Kasumi-1 (cell line): ENCODE data around the gene NFATC1.
"Not testable (repeated sequence)": the region's sequence is repeated elsewhere in the genome, so short reads cannot be mapped to it uniquely, and the experiment has no call there.

Experiments
- DNase-seq, 2 experiments: peaks; one replicate each; lab custom pipeline; 2025; lab: John Stamatoyannopoulos, UW

NFATC1 gene

DNA sequence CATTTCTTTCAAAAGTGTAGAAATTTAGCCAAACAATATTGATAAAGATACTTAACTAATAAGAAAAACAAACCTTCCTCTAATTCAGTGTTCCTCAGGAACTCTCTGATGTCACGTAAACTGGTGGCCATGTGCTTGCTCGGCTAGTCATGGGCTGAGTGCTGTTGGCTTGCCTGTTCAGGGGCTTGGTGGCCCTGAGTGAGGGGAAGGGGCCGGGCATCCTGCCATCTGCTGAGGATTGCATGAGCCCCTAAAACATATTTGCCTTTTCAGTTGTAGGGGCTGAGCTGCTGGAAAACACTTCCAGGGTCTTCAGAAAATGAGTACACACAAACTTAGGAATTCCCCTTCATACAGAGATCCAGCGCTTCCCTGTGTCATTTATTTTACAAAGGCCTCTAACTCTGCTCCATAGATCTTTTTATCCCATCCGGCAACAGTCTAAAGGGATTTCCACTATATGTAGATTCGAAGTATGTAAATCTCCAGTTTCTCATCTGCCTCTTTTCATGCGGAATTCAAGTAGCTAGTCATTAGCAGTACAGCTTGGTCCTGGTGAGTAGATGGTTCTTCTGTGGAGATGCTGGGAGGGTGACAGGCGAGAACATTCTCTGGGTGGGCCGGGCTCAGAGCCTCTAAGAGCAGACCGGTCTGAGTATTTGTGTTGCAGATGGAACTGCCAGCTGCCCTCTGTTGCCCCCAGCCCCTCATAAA, 20.1 kb upstream of the NFATC1 start:
- no peak for DNase-seq

- DNase-seq: not testable (repeated sequence)
Observed at GRCh38 chr18:79376661-79377060, 19.1 kb upstream of the NFATC1 start.

DNA sequence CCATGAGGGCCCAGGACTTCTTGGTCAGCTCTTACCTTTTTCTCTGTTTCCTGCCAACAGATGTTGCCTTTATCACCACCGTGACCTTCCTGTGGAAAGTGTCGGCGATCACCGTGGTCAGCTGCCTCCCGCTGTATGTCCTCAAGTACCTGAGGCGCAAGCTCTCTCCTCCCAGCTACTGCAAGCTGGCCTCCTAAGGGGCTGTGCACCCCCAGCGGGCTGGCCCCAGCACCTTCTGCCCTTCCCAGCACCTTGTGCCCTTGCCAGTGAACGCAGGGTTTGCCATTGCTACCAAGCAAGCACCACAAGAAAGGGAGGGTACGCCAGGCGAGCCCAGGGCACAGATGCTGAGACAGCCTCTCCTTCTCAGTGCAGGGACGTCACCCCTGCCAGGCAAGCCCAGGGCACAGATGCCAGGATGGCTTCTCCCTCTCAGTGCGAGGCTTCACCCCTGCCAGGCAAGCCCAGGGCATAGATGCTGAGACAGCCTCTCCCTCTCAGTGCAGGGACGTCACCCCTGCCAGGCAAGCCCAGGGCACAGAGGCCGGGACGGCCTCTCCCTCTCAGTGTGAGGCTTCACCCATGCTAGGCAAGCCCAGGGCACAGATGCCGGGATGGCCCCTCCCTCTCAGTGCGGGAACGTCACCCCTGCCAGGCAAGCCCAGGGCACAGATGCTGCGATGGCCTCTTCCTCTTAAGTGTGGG, 18.4 kb upstream of the NFATC1 start:
- no peak for DNase-seq

- peak; percentile 60 to 63 for DNase-seq
Observed at GRCh38 chr18:79378536-79379250, 17.0 kb upstream of the NFATC1 start.

DNA sequence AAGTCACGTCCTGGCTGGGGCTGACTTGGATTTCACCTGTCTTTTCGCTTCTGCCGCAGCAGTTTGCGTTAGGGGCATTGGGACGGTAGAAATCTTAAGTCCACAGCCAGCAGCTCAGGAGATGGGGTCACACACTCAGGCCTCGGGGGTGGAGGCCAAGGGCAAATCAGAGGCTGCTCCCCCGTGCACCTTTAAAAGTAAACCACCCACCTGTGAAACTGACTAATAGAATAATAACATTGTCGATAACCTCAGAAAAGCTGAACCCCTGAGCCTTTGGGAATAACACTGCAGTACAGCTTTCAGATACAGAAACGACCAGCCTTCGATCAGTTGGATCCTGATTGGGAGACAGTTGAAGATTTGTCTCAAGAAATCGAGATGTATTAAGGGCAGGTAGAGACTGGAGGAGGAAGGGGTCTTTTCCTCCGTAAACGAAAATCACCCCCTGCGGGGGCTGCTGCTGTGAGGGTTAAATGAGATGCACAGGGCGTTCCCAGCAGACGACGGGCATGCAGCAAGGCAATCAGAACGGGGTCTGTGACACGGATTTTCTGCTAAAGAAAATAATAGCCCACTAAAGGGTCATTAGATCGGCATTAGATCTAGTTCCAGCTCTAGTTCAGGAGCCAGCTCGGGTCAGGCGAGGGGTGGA, 16.4 kb upstream of the NFATC1 start:
- DNase-seq: no peak

GRCh38 chr18:79379931-79380815, 15.6 kb upstream of the NFATC1 start:
- DNase-seq: no peak

GRCh38 chr18:79380816-79381806, 14.6 kb upstream of the NFATC1 start:
- peak; percentile 23 to 43 for DNase-seq

GRCh38 chr18:79381811-79382311, 13.9 kb upstream of the NFATC1 start:
- DNase-seq: no peak

GRCh38 chr18:79382681-79383387, 12.9 kb upstream of the NFATC1 start:
- no peak for DNase-seq

DNA sequence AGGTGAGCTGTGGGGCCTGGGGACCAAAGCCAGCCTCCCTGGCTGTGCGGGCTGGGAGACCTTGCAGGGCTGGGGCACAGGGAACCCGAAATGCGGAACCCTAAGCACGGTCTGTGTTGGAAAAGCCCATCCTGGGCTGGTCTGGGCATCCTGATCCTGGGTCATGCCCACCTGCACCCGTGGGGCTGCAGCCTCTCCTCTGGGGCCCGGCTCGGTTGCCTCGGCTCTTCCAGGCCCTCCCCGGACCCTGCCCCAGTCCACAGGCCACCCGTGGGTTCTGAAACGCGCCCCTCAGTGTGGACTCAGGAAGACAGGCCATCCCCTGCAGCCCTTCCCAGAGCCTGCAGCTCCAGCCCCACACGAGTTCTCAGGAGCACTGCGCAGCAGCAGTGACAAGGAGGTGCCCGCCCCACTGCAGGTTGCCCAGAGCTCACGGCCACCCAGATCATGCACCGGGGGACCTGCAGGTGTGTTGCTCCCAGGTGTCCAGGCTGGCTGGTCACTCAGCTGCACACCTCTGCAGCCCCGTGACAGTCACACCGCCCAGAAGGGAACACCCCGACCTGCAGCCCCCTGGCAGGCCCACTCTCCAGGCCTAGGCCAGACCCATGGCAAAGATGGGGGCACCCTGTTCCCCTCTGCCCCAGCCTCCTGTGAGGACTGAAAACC, 12.2 kb upstream of the NFATC1 start:
- no peak for DNase-seq

DNA sequence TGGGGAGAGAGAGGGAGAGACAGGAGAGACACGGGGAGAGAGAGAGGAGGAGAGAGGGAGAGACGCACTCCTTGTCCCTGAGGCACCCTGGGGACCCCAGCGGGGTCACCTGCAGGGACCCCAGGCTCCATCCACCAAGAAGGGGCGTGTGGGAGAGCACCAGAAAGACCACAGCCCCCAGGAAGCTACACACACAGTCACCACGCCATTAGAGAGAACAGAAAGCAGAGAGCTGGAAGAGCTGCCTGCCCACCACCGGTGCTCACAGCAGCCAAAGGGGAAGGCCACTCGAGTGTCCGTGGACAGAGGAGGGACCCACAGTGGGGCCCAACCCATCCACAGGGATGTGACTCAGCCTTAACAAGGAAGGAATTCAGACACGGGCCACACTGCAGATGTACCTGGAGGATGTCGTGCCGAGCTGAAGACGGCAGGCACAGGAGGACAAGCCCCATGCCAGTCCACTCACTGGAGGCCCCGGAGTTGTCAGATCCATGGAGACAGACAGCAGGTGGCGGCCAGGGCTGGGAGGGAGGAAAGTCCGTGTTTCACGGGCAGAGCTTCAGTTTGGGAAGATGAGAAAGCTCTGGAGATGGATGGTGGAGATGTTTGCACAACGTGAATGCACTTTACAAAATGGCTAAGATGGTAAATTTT, 11.5 kb upstream of the NFATC1 start:
- no peak for DNase-seq

- DNase-seq: no peak
Observed at GRCh38 chr18:79384834-79385233, 10.9 kb upstream of the NFATC1 start.

GRCh38 chr18:79385326-79385707, 10.4 kb upstream of the NFATC1 start:
- no peak for DNase-seq

GRCh38 chr18:79385708-79386341, 9.9 kb upstream of the NFATC1 start:
- DNase-seq: no peak

DNA sequence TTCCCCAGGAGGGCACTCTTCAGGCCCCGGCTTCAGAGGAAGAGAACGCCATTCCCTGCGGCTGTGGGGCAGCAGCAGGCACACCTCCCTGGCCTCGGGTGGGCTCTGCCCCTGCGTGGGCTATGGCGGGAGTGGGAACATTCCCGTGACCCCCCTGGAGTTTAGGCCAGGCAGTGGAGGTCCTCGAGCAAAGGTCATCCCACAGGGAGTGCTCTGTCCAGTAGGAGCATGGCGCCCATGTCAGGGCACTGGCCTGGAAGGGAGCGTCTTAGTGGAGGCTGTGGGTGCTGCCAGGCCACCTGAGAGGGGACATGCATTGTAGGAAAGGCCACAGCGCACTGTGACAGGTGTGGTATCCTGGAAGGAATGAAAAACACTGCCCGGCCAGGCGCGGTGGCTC, 9.2 kb upstream of the NFATC1 start:
- no peak for DNase-seq

DNA sequence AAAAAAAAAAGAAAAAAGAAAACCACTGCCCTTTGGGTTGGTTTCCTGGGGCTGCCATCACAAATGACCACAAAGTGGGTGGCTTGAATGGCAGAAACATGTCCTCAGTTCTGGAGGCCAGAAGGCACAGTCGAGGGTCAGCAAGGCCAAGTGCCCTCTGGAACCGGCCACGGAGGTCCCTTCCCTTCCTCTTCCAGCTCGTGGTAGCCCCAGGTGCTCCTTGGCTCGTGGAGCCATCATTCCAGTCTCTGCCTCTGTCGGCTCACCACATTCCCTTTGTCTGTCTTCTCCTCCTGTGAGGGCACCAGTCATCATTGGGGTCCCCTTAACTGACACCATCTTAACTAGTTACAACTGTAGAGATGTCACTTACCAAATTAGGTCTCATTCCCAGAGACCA, 8.5 kb upstream of the NFATC1 start:
- DNase-seq: no peak

DNA sequence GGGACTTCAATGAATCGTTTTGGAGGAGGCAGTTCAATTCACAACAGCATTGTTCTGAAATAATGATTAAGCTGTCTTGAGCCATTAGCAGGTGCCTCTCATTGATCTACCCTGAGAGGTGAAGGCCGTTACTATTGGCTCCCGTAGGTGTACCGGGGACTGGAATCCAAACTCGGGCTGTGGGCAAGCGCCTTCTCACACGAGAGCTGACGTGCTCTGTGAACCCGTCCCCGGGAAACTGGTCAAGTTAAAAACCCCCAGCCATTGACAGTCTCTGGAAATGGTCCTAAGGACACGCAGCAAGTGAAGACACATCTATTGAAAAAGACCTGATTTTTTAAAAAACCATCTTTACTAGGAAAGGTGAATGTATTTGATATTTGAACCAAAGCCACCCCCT, 8.1 kb upstream of the NFATC1 start:
- DNase-seq: no peak

- no peak for DNase-seq
Observed at GRCh38 chr18:79388043-79388442, 7.7 kb upstream of the NFATC1 start.
